ENCODE data around the gene CERS6.

CERS6 gene

DNA sequence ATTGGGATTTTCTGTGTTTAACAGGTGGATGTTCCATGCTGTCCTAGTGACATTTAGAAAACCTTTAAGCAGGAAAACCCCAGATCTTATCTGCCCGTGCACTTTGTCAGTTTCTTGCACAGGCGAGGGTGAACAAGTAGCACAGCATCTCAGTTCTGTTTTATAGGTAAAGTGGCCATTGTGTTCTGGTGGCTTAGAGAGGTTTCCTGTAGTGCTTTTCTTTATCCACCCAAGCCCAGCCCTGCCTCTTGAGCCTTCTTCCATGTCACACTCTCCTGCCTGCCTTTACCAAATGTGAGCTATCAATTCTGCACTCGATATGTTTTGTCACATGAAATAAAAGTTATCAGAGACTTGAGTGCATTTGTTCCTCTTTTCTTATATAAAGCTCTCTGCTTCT, 211.1 kb downstream of the CERS6 start:
- DNase-seq: no peak
- no peaks in the 10 kb centered on the region for H3K4me1 ChIP-seq
- TF ChIP-seq, protein P1, sequence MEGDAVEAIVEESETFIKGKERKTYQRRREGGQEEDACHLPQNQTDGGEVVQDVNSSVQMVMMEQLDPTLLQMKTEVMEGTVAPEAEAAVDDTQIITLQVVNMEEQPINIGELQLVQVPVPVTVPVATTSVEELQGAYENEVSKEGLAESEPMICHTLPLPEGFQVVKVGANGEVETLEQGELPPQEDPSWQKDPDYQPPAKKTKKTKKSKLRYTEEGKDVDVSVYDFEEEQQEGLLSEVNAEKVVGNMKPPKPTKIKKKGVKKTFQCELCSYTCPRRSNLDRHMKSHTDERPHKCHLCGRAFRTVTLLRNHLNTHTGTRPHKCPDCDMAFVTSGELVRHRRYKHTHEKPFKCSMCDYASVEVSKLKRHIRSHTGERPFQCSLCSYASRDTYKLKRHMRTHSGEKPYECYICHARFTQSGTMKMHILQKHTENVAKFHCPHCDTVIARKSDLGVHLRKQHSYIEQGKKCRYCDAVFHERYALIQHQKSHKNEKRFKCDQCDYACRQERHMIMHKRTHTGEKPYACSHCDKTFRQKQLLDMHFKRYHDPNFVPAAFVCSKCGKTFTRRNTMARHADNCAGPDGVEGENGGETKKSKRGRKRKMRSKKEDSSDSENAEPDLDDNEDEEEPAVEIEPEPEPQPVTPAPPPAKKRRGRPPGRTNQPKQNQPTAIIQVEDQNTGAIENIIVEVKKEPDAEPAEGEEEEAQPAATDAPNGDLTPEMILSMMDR (IDR thresholded peaks at IDR 0.05; ENCODE audit: low read depth, low read length): no peak
- H3K9me3 ChIP-seq: no peaks in the 10 kb centered on the region
- H3K4me3 ChIP-seq (ENCODE audit: low read depth, low read length): no peak overlapping the region
- H3K27me3 ChIP-seq: no peaks in the 10 kb centered on the region
- H3K36me3 ChIP-seq: no peaks in the 10 kb centered on the region

DNA sequence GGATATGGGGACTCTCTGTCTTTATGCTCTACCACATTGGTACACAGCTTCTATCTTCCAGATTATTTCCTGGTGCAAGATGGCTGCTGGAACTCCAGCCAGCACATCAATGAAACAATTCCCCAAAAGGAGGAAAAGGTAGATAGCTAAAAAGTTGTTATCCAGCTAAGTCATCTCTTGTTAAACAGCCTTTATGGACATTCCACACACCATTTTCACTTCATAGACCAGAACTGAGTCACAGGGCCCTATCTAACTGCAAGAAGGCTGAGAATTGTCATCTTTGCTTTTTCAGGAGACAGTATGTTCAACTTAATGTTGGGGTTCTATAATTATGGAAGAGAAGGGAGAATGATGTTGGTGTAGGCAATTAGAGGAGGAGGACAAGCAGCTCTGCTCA, 213.1 kb downstream of the CERS6 start:
- DNase-seq: no peak
- TF ChIP-seq, protein P1 (IDR thresholded peaks at IDR 0.05; ENCODE audit: low read depth, low read length): no peak
- no peaks in the 10 kb centered on the region for H3K27me3 ChIP-seq
- H3K4me1 ChIP-seq: no peaks in the 10 kb centered on the region
- no peaks in the 10 kb centered on the region for H3K36me3 ChIP-seq
- H3K9me3 ChIP-seq: no peaks in the 10 kb centered on the region
- H3K4me3 ChIP-seq (ENCODE audit: low read depth, low read length): no peak overlapping the region

DNA sequence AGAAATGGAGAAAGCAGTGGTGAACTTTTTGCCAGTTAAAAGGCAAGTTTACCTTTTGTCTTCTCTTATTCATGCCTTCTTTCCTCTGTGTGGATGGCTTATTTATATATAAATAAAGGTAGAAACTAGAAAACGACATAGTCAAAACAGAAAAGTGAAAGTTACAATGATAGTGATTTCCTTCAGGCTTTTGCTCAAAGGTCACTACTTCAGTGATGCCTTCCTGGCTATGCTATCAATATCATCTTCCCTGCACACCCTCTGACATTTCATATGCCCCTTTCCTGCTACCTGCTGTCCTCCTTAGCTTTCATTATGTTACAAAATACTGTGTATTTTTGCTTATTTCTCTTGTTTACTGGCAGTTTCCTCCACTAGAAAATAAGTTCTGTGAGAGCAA, 214.4 kb downstream of the CERS6 start:
- DNase-seq: no peak
- Histone ChIP-seq H3K27me3 (no peaks in the 10 kb centered on the region), H3K4me1 (no peaks in the 10 kb centered on the region), H3K4me3 (ENCODE audit: low read depth, low read length) (no peak overlapping the region), H3K9me3 (no peaks in the 10 kb centered on the region), H3K36me3 (no peaks in the 10 kb centered on the region)
- TF ChIP-seq, protein P1 (IDR thresholded peaks at IDR 0.05; ENCODE audit: low read depth, low read length): no peak

DNA sequence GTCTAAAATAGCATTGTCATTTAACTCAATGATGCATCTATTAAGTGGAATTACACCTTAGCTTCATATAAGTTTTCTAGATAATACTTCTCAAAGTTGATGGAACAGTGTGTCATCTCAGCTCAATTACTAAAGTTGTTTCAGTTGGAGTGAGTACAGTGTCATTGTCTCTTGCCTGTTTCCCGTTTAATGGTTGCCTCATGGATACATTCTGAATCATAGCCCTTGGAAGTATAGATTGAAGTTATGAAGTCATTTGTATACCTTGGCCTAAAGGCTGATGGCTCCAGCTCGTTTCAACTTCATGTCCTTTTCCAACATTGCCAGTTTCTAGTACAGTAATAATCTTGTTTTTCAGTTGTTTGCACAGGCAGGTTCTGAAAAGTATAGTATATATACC, 215.9 kb downstream of the CERS6 start:
- TF ChIP-seq, protein P1 (IDR thresholded peaks at IDR 0.05; ENCODE audit: low read depth, low read length): no peak
- no peak for DNase-seq
- H3K4me3 ChIP-seq (ENCODE audit: low read depth, low read length): no peak overlapping the region
- H3K4me1 ChIP-seq: no peaks in the 10 kb centered on the region
- no peaks in the 10 kb centered on the region for H3K27me3 ChIP-seq
- no peaks in the 10 kb centered on the region for H3K9me3 ChIP-seq
- no peaks in the 10 kb centered on the region for H3K36me3 ChIP-seq

DNA sequence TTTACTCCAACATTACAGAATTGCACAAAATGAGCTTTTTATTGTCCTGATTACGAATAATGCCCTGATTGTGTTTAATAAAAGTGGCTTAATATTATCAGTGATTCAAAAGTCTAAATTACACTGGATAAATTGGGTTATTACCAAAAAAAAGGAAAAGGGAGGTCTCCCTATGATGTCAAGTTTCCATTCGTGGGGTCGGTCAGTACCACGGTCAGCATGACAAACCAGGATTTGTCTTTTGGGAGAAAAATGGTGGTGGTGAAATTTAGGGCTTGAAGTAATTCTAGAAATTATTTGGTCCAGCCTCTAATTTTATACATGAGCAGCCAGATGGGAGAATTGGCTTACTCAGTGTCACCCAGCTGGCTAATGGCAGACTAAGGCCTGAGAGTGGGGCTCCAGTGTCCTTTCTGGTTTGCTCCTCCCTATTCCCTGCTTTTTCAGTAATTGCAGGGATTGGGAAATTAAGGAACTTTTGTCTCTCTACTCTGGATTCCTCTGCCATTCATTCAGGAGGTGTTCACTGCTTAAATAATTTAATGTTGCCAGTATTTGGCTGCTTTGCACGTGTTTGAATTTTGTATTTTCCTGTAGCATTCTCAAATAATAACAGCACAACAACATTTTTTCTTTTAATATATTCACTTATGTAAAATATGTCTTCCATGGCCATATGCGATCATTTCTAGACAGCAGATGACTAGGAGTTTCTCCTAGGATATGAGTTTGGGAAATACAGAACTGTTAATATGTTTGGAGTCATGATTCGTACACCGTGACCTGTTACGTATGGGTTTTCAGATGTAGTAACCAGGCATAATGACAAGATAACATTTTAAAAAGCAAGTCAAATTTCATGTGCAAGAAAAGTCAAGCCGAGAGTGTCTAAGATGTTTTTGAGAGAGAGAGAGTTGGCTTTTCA, 217.5 kb downstream of the CERS6 start:
- Histone ChIP-seq H3K36me3 (no peaks in the 10 kb centered on the region), H3K4me3 (ENCODE audit: low read depth, low read length) (no peak overlapping the region), H3K4me1 (no peaks in the 10 kb centered on the region), H3K27me3 (no peaks in the 10 kb centered on the region), H3K9me3 (no peaks in the 10 kb centered on the region)
- no peak for DNase-seq
- TF ChIP-seq, protein P1 (IDR thresholded peaks at IDR 0.05; ENCODE audit: low read depth, low read length): no peak

DNA sequence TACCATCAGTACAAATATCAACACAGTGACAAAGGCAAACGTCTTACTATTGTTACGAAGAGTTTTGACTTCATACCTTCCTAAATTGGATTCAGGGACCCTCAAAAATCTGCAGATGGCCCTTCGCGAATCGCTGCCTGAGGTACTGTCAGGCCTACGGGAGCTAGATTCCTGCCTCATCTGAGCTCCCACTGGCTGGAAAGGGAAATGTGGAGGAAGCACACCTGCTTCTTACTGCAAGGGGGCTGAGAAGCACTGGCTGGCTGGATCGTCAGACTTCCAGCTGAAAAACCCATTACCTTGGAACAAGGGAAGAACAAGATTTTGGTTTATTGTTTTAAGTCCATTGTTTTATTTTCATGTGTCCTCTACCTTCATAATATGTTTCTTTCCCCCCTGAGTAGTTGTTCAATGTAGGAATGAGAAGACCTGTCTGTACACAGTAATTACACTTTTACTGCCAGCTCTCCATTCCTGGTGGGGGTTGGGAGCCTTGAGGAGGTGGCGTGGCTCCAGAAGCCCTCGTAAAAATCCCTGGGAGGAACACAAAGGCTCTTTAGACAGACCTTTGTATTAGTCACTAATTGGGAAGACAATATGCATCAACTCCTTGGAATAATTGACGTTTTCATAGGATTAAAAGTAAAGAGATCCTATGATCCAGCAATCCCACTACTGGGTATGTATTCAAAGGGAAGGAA, 222.2 kb downstream of the CERS6 start:
- H3K27me3 ChIP-seq: no peaks in the 10 kb centered on the region
- TF ChIP-seq, protein P1 (IDR thresholded peaks at IDR 0.05; ENCODE audit: low read depth, low read length): no peak
- H3K4me1 ChIP-seq: no peaks in the 10 kb centered on the region
- no peak overlapping the region for H3K4me3 ChIP-seq (ENCODE audit: low read depth, low read length)
- no peaks in the 10 kb centered on the region for H3K36me3 ChIP-seq
- no peaks in the 10 kb centered on the region for H3K9me3 ChIP-seq
- DNase-seq: no peak

Data from BE2C (cell line).